HuH-7 (cell line): ENCODE data around the gene KDM5A.
"Not testable (repeated sequence)": the region's sequence is repeated elsewhere in the genome, so short reads cannot be mapped to it uniquely, and the experiment has no call there.

Experiments used
- DNase-seq: peaks from one replicate; pipeline ENCODE4 v3.0.0; 2011; ENCODE audit warnings: low spot score

The KDM5A gene

GRCh38 chr12:238736-239398 lies 150.3 kb downstream of the KDM5A start:
- no peak for DNase-seq

- no peak for DNase-seq
Measured at GRCh38 chr12:238116-238515, 151.0 kb downstream of the KDM5A start.

- peak; percentile 59 for DNase-seq
Measured at GRCh38 chr12:237026-237815, 151.9 kb downstream of the KDM5A start.

DNA sequence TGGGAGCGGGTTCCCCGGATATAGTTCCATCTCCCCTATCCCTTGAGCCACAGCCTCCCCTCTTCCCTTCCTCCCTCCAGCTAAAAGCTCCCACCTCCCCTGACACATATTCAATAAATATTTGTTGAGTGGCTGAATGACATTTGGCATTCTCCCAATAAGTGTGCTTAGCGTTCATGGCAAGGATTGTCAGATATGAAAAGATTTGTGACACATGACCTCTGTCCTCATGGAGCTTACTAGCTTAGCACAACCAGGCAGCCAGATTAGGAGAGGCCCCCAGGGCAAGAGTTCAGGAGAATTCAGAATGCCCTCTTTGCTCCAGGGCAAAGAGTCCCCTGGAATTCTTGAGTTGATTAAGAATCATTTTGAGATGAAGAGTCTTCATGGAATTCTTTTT lies 152.7 kb downstream of the KDM5A start:
- no peak for DNase-seq

DNA sequence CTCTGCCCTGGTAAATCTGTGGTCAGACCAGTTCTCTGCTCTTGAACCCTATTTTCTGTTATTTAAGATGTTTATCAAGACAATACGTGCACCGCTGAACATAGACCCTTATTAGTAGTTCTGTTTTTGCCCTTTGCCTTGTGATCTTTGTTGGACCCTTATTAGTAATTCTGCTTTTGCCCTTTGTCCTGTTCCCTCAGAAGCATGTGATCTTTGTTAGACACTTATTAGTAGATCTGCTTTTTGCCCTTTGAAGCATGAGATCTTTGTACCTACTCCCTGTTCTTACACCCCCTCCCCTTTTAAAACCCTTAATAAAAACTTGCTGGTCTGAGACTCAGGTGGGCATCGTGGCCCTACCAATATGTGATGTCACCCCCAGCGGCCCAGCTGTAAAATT lies 153.2 kb downstream of the KDM5A start:
- not testable (repeated sequence) for DNase-seq

DNA sequence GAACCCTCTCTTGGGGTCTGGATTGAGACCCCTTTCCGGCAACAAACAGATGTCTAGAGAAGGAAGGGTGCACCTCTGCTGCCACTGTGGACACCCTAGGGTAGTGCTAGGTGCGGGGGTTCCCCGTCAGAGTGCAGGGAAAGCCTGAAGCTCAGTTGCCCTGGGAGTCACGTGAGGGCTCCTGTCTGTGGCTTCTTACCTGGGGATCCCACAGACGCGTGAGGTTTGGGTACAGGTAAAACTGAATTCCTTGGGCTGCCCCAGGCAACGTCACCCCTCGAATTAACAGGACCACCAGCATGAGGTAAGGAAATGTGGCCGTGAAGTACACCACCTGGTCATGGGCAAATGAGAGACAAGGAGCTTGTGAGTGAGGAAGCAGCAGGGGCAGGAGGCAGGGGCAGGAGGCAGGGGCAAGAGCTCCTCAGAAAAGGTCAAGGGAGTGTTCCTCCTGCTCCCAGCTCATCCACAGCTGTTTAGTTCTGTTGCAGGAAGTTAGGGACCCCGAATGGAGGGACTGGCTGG lies 154.2 kb downstream of the KDM5A start:
- DNase-seq = no peak

- DNase-seq = no peak
Measured at GRCh38 chr12:234019-234418, 155.1 kb downstream of the KDM5A start.

- no peak for DNase-seq
Measured at GRCh38 chr12:233615-233968, 155.5 kb downstream of the KDM5A start.

GRCh38 chr12:232731-233614 lies 156.1 kb downstream of the KDM5A start:
- no peak for DNase-seq

DNA sequence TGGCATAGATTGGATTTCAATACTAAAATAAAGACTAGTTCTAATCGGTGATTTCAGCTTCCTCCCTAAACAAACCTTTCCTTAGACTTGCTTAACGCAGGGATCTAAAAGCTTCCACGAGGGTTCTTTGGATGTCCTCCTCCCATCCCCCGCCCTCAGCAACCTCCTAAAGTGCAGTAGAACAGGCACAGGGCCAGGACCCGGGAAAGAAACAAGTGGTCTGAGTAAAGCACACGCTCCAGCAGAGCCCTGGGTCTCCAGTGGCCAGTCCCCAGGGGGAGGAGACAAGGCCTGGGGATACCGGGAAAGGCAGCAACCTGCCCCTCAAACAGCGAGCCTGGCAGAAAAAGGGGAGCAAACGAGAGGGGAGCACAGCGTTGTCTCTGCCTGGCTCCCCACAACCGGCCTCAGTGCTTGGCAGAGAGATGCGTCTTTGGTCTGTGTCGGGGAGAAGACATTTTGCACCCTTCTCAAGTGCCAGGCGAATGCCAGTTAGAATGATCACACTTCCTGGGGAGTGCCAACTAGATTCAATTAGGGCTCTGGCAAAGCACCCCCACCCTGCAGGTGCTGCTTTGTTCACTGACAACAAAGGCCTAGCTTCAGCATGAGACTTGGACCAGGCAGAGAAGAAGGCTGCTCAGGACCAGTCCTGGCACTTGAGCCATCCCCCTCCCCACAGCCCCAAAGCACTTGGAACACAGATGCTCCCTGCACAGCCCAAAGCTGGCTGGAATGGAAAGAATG lies 158.0 kb downstream of the KDM5A start:
- DNase-seq = no peak
